Stimulated activated CD8-positive, alpha-beta memory T cell treated with anti-CD3 and anti-CD28 coated beads, Interleukin-12 subunit alpha, Interleukin-12 subunit beta, amount 100 ng/mL, for 1 hour (primary cell): ENCODE measurements around the gene PPARD.

Source experiments
- DNase-seq: peaks from one replicate; pipeline ENCODE4 v3.0.0-alpha.2; 2020; ENCODE audit warnings: low read depth

PPARD gene

DNA sequence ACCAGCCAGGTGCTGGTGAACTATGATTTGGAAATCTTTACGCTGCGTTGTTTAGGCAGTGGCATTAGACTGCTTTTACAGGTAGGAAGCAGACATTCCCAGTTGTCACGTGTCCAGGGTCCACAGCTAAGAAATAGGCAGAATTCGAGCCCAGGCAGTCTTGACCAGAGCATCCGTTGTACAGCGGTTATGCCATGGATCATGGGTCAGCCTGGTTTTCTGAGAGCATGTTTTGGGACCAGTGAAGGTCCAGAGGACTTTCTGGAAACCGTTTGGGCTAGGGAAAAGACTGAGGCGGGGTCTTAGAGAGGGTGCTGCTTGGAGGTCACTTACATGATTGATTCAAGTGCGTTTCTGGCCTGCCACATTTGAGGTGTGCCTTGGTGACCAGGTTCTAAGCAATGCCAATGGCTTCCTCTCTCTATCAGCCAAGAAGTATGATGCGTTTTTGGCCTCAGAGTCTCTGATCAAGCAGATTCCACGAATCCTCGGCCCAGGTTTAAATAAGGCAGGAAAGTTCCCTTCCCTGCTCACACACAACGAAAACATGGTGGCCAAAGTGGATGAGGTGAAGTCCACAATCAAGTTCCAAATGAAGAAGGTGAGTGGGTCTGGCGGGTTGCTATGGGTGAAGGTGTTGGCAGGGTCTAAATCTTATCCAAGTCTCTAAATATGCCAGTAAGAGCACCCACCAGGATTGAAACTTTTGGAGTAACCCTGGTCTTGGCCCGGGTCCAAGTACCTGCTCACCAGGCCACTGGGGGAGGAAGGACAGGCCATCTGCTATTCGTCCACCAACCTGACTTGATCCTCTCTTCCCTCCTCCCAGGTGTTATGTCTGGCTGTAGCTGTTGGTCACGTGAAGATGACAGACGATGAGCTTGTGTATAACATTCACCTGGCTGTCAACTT, 127.6 kb downstream of the PPARD start:
- DNase-seq, result no peak

DNA sequence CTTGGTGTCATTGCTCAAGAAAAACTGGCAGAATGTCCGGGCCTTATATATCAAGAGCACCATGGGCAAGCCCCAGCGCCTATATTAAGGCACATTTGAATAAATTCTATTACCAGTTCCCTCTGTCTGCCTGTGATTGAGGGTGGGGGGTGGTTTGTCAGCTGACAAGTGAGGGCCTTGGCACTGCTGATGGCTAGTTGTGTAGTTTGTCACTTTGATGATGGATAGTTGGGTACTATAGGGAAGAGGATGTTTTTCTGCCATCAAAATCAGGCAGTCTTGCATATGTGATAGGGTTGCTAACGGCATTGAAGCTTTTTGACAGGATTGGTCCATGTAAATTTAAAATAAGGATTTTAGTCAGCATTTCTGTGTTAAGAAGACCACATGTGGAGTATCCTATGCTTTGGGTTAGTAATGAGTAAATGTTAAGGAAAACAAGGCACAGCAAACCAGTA, 128.3 kb downstream of the PPARD start:
- no peak for DNase-seq

DNA sequence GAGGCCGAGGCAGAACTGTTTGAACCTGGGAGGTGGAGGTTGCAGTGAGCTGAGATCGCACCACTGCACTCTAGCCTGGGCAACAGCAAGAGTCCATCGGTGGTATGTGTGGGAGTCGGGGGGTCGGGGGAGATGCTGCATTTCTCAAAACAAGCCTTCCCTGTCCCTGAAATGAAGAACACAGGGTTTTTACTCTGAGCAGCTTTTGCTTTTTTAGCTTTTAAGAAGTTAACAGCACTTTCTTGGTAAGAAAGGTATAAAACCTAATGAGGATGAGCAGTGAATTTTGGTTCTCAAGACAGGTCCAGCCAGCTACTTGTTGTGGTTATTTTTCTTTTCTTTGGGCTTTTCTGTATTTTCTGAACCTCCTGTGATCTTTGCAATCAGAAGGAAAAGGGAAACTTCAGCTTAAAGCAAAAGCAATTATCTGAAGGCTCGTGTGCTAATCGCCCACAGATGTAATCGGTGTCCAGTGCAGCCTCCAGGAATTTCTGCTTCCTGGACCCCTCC, 129.5 kb downstream of the PPARD start:
- no peak for DNase-seq

DNA sequence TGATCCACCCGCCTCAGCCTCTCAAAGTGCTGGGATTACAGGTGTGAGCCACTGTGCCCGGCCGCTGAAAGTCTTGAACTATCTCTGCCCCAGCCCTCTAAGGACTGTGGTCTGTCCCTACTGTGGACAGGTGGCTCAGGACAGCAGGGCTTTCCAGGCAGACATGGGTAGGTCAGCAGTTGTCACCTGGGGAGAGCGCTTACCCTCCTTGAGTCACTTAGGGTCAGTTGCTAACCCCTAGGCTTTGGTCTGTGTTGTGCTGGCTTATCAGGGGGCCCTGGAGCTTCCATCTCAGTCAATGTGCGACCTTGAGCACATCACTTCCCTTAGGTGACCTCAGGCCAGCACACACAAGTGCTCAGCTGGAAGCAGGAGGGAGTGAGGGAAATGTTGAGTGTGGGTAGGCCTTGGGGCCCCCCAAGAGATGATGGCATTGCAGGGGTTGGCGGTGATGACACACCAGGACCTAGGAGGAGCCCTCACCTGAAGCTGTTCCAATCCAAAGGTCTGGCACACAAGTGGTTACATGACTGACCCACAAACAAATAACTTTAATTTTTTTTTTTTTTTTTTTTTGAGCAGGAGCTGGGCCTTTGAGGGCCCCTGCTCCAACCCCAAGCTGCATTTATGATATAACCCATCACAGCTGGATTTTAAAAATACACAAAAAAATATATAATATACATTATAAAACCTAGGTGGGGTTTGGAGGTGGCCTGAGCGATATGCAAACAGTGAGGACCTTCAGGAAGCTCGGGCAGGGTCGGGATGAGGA, 130.9 kb downstream of the PPARD start:
- DNase-seq, result no peak

DNA sequence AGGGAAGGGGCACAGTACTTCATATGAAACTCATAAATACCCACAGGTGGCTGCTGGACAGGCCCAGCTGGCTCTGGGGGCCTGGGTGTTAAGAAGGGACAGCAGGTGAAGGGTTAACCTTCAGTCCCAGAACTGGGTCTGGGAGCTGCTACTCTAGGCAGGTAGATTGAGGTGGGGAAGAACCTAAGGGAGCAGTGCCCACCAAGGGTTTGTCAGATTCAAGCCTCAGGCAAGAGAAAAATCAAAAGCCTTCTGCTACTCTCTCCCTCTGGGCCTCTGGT, 131.4 kb downstream of the PPARD start:
- no peak for DNase-seq

DNA sequence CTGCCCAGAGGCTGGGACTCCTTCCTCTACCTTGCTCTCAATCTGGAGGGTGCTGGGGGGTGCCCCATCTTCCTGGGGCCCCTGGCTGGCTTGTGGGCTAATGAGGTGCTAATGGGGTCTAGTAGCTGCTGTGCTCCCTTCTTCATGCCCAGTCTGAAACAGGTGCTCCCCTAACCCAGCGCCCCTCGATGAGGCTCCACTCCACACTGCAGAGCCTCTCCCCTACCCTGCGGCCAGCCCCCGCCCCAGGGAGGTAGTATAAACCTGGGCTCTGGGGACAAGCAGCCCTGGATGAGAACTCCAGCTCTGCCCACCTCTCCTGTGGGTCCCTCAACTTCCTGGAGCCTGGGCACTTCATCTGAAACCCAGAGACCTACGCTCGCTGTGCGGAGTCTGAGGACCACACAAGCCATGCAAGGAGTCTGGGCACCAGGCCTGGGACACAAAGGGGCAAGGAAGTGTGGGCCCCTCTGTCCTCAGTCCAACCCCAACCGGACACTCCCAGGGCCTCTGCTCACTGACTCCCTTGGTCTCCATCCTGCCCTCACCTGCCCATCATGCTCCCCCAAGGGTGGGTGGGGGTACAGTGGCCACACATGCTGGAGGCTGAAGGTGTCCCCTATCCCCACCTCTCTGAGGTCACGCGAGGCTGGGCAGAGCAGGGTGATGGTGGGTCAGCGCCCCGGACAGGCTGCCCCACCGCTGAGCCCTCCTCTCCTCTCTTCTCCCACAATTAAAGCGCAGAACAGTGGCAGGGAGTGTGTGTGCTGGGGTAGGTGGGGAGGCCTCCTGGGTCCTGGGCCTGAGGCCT, 132.0 kb downstream of the PPARD start:
- DNase-seq, result no peak

DNA sequence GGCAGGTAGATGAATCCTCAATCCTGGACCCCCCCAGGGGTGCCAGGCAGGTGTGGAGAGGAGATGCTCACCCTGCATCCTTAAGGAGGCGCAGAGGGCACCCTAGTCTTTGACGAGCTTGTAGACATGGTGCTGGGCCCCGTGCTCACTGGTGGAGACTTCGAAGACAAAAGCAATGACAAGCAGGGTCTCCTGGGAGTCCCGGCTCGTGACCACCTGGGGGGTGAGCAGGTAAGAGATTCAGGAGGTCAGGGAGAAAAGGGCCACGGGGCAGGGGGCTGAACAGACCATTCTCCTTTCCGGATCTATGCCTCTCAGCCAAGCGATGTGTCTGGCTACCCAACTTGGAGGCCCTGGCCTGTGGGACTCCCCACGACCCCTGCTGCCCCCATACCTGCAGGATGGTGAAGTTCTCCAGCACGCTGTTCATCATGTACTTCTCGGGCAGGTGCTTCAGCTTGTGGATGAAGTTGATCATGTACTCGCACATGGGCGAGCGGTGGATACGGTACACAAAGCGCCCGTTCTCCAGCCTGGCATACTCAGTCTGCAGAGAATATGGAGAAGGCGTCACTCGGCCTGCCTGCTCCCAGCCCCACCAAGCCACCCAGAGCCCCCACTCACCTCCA, 132.7 kb downstream of the PPARD start:
- no peak for DNase-seq

DNA sequence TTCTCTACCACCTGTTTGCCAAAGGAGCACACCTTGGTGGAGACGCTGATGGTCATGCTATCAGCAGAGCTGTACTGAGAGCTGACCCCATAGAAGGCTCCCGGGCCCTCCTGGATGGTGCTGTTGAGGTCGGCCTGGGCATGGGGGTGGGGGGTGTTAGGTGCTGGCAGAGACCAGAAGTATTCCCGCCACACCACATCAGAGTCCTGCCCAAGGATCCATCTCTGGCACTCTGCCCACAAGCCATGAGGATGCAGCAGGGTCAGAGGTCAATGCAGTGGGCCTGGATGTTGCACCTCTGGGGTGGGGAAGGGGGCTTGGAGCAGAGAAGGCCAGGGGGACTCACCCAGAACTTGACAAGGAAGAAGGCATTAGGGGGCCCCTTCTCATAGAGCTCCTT, 133.2 kb downstream of the PPARD start:
- DNase-seq, result no peak

DNA sequence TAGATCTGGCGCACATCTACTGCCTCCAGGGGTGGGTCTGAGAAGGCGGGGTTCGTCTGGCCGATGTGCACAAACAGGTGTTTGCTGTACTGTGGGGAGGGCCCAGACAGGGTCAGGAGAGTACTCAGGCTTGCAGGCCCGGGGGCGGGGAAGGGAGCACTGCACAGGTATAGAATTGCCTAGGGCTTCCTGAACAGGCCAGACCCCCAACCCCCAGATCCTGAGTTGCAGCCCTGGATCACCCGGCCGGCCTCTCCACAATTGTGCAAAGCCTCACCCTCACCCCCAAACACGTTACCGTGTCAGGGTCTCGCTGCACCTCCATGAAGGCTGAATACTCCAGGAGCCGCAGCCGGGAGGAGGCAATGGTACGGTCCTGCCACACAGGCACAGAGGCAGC, 133.6 kb downstream of the PPARD start:
- DNase-seq, result no peak

DNA sequence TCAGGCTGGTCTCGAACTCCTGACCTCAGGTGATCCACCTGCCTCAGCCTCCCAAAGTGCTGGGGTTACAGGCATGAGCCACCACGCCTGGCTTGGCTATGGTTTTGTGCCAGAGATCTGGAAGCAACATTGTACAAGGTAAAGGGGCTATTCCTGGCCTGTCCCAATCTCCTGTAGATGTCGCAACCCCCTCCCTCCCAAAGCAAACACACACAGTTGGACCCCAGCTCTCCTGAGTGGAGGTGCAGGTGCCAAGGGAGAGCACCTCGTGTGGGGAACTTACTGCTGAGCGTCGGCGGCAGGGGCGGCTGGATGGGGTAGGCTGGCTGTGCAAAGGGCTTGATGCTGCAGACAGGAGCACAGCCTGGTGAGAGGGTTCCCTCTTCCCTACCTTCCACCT, 134.7 kb downstream of the PPARD start:
- DNase-seq, result no peak
